ENCODE results near the gene FAM98C.

- no peak for TF ChIP-seq EZH2 (IDR thresholded peaks at IDR 0.05; ENCODE audit: insufficient read depth, poor library complexity, severe bottlenecking)
- no peak for TF ChIP-seq EZH2phosphoT487 (IDR thresholded peaks at IDR 0.05; ENCODE audit: insufficient read depth, low read depth)
Measured at GRCh38 chr19:38404858-38405257, 2.0 kb downstream of the FAM98C start.

All from GM23248 (cell line).